Measurements from ENCODE around the gene CIC.
A peak's percentile ranks its signal among the peaks of the same experiment; 100 is the strongest.
"Not testable (repeated sequence)": the region's sequence is repeated elsewhere in the genome, so short reads cannot be mapped to it uniquely, and the experiment has no call there.

CIC gene

DNA sequence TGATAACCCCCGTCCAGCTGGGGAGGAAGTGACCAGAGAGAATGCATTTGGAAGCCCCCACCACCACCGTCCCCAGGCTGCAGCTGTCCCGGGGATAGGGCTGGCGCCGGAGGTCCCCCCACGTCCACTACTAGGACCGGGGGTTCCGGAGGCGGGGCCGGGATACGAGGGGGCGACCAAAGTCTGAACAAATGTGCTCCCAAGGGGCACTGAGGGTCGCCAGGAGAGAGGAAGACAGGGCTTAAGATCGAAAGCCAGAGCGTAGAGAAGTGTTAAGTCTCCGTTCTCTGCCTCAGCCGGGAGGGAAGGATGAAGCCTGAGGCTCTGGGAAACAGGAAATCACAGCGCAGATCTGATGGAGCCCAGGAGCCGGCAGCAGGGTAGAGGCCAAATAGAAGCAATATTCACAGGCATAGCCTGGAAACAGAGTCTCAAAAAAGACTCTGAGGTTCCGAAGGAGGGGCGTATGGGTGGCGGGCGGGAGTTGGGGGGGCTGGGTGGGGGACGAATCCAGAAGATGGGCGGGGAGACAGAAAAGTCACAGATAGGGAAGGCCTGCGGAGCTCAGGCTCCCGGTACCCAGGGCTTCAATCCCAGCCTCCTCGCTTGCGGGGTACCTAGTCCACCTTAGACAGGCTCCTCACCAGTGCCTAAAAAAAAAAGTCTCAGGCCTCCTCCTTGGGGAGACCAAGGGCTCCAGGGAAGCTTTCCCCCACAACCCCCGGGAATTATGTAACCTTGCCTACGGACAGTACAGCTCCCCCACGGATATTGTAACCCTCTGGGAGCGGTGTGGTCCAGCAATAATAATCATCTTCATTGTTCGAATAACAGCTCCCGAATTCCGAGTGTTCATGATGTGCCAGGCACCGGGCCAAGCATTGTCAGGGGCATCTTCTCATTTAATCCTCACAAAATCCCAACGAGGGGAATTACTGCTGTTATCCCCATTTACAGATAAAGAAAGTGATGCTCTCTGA lies 13.0 kb upstream of the CIC start:
- Histone ChIP-seq H3K4me2 (peak overlapping the region; percentile 86), H3K27me3 (ENCODE audit: insufficient read depth, low read depth) (peaks cover 10% of the 10 kb centered on the region; the same call in 1 of the 2 replicates), H3K79me2 (ENCODE audit: insufficient read depth, low read depth) (peaks cover 13% of the 10 kb centered on the region; the same call in 1 of the 2 replicates), H3K36me3 (ENCODE audit: insufficient read depth) (no peaks in the 10 kb centered on the region), H3K4me3 (IDR thresholded peaks at IDR 0.05; ENCODE audit: insufficient read depth, low read depth, low read length) (no peak overlapping the region), H2AFZ (ENCODE audit: low read depth) (peak overlapping the region; percentile 69), H4K20me1 (ENCODE audit: insufficient read depth) (no peaks in the 10 kb centered on the region), H3K4me1 (ENCODE audit: low read depth, poor library complexity, severe bottlenecking) (peaks cover 8% of the 10 kb centered on the region), H3K9ac (peak overlapping the region; percentile 14; the same call in 1 of the 2 replicates), H3K27ac (no peak overlapping the region)
- TF ChIP-seq CTCF (conservative IDR thresholded peaks at IDR 0.05; ENCODE audit: low read depth, low read length) = no peak

- not testable (repeated sequence) for H3K27ac ChIP-seq; H3K79me2 ChIP-seq (ENCODE audit: insufficient read depth, low read depth); H3K36me3 ChIP-seq (ENCODE audit: insufficient read depth); H3K4me3 ChIP-seq (IDR thresholded peaks at IDR 0.05; ENCODE audit: insufficient read depth, low read depth, low read length); H4K20me1 ChIP-seq (ENCODE audit: insufficient read depth); H3K4me1 ChIP-seq (ENCODE audit: low read depth, poor library complexity, severe bottlenecking); H2AFZ ChIP-seq (ENCODE audit: low read depth); H3K9ac ChIP-seq; H3K27me3 ChIP-seq (ENCODE audit: insufficient read depth, low read depth); H3K4me2 ChIP-seq
These were observed 11.2 kb upstream of the CIC start for GRCh38 chr19:42257842-42258241.

- Histone ChIP-seq H3K79me2 (ENCODE audit: insufficient read depth, low read depth) (no peaks in the 10 kb centered on the region), H3K4me1 (ENCODE audit: low read depth, poor library complexity, severe bottlenecking) (no peaks in the 10 kb centered on the region), H3K9ac (no peak overlapping the region), H3K27me3 (ENCODE audit: insufficient read depth, low read depth) (peaks cover 3% of the 10 kb centered on the region; the same call in 1 of the 2 replicates), H2AFZ (ENCODE audit: low read depth) (no peak overlapping the region), H3K27ac (no peak overlapping the region), H3K4me2 (no peak overlapping the region), H3K36me3 (ENCODE audit: insufficient read depth) (no peaks in the 10 kb centered on the region), H3K4me3 (IDR thresholded peaks at IDR 0.05; ENCODE audit: insufficient read depth, low read depth, low read length) (no peak overlapping the region), H4K20me1 (ENCODE audit: insufficient read depth) (no peaks in the 10 kb centered on the region)
- TF ChIP-seq CTCF (conservative IDR thresholded peaks at IDR 0.05; ENCODE audit: low read depth, low read length) = no peak
These were observed 7.3 kb upstream of the CIC start for GRCh38 chr19:42261763-42262162.

- not testable (repeated sequence) for H3K4me3 ChIP-seq (IDR thresholded peaks at IDR 0.05; ENCODE audit: insufficient read depth, low read depth, low read length); H3K27ac ChIP-seq; H3K36me3 ChIP-seq (ENCODE audit: insufficient read depth); H2AFZ ChIP-seq (ENCODE audit: low read depth); H3K4me1 ChIP-seq (ENCODE audit: low read depth, poor library complexity, severe bottlenecking); H3K9ac ChIP-seq; H3K27me3 ChIP-seq (ENCODE audit: insufficient read depth, low read depth); H4K20me1 ChIP-seq (ENCODE audit: insufficient read depth); H3K4me2 ChIP-seq
- H3K79me2 ChIP-seq (ENCODE audit: insufficient read depth, low read depth) = peaks cover 15% of the 10 kb centered on the region; the same call in 1 of the 2 replicates
These were observed 2.9 kb upstream of the CIC start for GRCh38 chr19:42266105-42266504.

- not testable (repeated sequence) for H3K9ac ChIP-seq; H4K20me1 ChIP-seq (ENCODE audit: insufficient read depth); H3K27ac ChIP-seq; H3K36me3 ChIP-seq (ENCODE audit: insufficient read depth); H3K27me3 ChIP-seq (ENCODE audit: insufficient read depth, low read depth)
- Histone ChIP-seq H2AFZ (ENCODE audit: low read depth) (peak overlapping the region; percentile 82), H3K79me2 (ENCODE audit: insufficient read depth, low read depth) (peaks cover 22% of the 10 kb centered on the region; the same call in 1 of the 2 replicates), H3K4me3 (IDR thresholded peaks at IDR 0.05; ENCODE audit: insufficient read depth, low read depth, low read length) (peak overlapping the region; percentile 49), H3K4me1 (ENCODE audit: low read depth, poor library complexity, severe bottlenecking) (peaks cover 15% of the 10 kb centered on the region), H3K4me2 (peak overlapping the region; percentile 79)
These were observed 2.0 kb upstream of the CIC start for GRCh38 chr19:42266928-42267603.
